ENCODE measurements around the gene CTR9.

The CTR9 gene

DNA sequence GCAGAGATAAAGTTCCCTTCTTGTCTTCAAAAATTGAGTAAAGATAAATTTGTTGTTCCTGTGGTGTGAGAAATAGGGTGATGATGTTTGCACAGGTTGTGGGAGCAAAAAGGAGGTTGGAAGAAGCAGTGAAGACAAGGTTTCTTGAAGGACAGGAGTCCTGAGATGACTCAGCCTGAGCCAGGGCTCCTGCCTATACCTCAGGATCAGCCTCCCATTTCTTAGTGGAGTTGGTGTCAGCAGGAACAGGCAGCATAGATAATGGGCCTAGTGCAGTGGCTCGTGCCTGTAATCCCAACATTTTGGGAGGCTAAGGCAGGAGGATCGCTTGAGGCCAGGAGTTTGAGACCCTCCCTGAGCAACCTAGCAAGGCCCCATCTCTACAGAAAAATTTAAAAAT is 29.0 kb downstream of the CTR9 start:
- DNase-seq (ENCODE audit: low read depth) = no peak

DNA sequence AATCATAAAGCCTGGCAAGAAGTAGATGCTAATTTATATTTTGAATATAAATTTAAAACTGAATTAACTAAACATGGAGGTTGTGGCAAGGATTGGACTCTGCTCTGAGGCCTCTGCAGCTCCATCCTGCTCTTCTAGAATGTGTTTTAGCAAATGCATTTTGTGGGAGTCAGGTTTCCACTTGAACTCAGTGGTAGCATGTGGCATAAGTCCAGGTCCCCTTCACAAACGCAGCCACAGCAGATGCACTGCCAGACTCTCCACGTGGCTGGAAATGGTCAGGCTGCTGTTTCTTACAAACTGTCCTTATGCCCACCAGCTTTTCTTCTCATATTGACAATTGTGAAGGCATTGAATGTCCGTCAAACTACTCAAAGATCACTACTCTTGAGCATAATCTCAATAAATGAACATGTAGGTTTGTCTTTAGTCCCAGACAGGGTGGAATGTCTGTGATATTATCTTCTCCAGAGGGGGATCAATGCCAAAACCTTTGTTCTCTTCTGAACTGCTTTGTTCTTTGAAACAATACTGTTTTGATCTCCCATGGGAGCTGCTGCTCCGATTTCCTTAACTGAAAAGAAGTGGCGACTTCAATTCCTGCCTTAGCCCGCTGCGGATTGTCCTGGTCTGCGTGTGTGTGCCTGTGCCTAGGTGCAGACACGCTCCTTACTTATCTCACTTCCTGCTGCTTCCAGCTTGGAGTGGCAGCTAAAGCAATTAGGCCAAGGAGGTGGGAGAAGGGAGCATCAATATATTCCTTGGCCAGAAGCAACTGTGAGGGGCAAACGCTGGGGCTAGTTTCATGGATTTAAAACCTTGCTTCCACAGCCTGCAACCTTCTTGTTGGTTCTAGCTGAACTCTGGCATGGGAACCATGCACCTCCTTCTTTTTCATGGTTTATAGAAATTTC is 33.4 kb downstream of the CTR9 start:
- DNase-seq (ENCODE audit: low read depth) = no peak

DNA sequence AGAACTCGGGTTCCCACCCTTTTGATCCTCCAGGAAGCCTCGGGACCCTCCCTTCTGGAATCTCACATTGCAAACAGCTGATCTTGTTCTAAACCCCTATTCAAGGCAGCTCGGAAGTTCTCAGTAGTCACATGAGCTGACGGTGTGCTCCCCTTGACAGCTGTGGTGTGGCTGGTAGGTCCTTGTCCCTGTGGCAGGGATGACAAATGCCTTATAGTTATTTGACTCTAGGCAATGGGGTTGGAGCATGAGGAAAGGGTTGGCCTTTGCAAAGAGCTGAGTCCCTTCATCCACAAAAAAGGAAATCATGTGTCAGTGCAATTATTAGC is 34.1 kb downstream of the CTR9 start:
- no peak for DNase-seq (ENCODE audit: low read depth)

DNA sequence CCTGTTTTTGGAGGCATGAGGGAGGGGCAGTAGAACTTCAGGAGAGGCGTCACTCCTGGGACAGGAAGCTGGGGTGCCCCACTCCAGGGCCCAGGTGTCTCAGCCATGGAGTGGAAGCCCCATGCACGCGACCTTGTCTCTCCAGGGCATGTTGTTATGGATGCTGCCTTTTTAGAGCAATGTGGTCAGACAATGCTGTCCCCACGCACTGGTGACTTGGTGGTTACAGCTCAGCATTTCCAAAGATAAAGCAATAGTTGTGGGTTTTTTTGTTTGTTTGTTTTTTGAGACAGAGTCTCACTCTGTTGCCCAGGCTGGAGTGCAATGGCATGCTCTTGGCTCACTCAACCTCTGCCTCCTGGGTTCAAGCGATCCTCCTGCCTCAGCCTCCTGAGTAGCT is 35.4 kb downstream of the CTR9 start:
- no peak for DNase-seq (ENCODE audit: low read depth)

DNA sequence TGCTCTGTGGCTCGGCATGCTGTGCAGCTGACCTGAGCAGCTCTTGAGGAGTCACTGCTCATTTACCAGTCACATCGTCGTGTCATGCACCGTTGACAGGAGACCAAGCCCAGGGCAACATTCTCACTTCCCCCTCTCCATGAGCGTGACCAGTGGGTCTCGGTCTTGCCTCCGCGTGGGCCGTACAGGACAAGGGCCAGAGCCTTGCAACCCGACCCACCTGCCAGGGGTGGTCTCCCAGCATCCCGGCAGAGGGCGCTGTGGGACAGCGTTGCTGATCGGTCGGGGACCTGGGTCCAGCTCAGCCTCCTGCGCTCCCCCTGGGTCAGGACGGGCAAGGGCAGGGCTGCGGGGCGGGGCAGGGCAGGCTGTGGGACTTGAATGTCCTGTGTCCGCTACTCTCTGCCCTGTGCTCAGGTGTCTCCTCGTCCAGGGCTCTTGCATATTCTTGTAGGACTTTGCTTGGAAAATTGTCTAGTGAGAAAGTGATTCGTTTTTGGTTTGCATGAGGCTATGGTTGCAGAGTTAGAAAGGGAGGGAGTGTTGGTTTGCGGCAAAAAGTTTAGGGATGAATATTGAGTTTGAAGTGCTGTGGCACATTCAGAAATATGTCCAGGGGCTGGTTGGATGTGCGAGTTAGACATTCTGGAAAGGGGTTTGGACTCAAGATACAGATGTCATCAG is 41.5 kb downstream of the CTR9 start:
- DNase-seq (ENCODE audit: low read depth) = peak; percentile 69

DNA sequence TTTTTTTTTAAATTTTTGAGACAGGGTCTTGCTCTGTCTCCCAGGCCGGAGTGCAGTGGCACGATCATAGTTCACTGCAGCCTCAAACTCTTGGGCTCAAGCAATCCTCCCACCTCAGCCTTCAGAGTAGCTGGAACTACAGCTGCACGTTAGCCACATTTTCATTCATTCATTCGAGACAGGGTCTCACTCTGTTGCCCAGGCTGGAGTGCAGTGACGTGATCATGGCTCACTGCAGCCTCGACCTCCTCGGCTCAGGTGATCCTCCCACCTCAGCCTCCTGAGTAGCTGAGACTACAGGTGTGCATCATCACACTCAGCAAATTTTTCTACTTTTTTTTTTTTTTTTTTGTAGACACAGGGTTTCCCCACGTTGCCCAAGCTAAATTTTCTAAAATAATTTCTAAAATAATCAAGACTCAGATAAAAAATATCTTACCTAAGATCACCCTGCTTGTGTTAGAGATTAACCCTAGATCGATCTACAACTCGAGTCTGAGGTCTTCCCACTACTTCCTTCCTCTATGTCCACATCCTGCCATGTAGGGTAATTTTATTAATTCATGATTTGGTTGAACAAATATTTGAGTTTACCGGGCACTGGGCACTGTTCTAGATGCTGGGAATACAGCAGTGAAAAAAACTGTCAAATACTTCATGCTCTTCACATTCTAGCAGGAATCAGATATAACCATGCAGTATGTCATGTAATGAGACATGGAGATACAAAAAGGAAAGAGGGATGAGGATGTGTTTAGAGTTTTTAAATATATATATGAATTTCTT is 42.6 kb downstream of the CTR9 start:
- no peak for DNase-seq (ENCODE audit: low read depth)

DNA sequence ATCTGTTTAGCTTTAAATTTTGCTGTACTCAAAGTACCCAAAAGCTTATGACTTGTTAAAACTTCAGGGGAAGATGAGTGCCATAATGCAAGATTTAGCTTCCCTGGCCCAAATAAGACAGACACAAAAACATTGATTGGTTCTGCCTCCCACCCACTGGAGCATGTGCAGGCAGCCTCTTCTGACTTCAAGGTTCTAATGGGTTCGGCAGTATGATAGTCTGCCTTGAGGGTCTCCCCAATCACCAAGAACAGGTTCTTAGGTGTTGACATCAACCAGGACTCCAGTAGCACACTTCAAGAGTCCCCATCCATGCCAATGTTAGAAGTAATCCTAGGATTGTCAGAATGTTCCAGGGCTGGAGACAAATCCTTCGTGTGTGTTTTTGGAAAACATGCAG is 45.1 kb downstream of the CTR9 start:
- DNase-seq (ENCODE audit: low read depth) = no peak

DNA sequence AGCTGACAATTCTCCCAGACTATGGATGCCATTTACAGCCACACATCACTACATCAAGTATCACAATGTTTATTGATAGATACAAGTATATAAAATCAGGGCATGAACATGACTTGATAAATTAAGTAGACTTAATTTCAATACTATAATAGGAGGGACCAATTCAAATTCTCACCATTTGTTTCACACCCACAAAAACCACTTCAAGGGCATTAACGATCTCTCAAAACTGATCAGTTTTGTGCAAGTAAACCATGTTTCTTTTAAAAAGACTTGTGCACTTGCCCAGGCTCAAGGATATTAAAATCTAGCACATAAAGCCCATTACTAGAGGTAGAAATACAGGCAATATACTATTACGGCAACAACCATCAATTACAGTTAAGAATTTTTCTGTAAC is 46.0 kb downstream of the CTR9 start:
- DNase-seq (ENCODE audit: low read depth) = no peak

DNA sequence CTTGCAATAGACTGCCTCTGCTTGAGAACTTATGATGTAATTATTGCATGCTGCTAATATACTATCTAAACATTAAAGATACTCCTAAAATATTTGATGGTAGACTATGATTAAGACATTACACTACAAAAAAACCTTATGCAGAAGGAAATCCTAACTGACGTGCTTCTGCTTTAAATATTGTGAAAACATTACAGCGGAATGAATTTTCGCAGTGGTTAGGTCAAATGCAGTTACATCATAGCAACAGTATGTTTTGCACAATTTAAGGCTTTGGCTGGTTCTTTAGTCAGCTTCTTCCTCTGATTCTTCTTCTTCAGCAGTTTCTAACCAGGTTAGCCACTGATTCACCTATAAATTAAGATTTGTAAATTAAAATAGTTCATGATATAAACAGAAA is 46.5 kb downstream of the CTR9 start:
- no peak for DNase-seq (ENCODE audit: low read depth)

DNA sequence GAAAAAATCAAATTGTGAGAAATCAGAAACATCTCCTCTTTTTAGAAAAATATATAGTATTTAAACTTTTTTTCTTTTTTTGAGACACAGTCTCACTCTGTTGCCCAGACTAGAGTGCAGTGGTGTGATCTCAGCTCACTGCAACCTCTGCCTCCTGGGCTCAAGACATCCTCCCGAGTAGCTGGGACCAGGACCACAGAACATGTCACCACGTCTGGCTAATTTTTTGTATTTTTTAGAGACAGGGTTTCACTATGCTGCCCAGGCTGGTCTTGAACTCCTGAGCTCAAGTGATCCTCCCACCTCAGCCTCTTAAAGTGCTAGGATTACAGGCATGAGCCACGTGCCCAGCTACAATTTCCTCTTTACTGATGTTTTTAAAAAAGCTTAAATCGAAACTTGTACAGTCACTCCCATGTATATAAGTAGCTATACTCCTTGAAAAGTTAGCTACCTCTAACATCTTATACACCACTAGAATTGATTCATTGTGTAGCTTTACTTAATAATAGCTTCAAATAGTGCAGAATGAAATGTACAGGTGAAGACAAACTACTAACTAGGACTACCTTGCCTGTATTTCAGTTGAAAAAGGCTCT is 47.4 kb downstream of the CTR9 start:
- no peak for DNase-seq (ENCODE audit: low read depth)

DNA sequence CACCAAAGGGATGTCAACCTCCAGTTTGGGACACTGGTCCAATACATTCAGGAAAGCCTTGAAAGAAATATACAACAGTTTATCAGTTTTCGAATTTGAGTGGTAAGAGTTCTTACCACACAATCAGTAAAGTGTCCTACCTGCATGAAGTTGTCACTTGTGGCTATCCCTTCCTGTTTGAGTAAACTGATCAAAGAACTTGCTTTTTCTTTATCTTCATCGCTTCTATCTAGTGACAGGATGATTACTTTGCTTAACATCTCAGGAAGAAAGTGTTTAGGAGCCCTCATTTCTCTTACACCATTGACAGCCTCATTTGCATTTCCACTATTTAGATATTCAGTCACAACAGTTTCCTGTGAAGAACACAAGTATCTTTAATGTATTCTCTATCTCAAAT is 49.2 kb downstream of the CTR9 start:
- no peak for DNase-seq (ENCODE audit: low read depth)

DNA sequence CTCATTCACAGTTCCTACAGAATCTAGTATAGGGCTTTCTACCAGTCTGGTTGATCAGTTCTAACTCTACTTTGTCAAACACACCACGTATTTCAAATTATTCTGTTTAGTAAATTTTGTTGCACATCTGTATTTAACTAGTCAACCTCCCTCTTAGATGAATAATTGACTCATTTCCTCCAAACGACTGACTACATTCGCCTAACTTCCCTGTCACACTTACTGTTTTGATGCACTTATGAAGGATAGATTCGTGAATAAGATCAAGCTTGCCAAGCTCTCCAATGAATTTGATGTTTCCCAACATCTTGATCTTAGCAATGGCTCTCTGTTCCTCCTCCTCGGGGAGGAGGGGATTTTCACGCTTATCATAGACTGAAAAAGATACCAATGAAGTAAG is 52.6 kb downstream of the CTR9 start:
- no peak for DNase-seq (ENCODE audit: low read depth)

DNA sequence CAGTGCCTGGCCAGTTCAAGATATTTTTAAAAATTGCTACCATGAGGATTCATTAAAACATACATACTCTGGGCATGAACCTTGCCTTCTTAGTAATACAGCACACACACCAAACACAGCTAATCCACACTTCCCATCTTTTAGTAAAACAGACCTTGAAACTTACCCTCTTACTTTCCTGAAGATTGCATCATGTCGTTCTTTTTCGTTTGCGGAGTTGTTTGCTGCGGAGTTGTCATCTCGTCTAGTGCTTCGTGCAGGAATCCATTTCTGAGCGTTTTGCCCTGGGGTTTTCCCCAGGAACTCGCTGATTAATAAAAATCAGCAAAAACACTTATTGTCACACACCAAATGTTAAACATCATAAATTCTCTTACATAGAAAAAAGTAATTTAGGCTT is 54.7 kb downstream of the CTR9 start:
- DNase-seq (ENCODE audit: low read depth) = no peak

DNA sequence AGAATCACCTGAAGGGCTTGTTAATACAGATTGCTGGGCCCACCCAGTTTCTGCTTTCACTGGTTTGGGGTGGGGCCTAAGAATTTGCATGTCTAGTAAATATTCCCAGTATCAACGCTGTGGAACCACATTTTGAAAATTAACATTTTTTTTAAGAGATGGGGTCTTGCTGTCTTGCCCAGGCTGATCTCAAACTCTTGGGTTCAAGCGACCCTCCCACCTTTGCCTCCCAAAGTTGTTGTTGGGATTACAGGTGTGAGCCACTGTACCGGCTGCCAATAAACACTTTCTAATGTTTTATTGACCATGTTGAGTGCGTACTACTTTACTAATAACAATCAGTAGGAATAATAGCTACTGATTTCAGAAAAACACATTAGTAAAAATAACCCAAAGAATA is 55.2 kb downstream of the CTR9 start:
- no peak for DNase-seq (ENCODE audit: low read depth)

DNA sequence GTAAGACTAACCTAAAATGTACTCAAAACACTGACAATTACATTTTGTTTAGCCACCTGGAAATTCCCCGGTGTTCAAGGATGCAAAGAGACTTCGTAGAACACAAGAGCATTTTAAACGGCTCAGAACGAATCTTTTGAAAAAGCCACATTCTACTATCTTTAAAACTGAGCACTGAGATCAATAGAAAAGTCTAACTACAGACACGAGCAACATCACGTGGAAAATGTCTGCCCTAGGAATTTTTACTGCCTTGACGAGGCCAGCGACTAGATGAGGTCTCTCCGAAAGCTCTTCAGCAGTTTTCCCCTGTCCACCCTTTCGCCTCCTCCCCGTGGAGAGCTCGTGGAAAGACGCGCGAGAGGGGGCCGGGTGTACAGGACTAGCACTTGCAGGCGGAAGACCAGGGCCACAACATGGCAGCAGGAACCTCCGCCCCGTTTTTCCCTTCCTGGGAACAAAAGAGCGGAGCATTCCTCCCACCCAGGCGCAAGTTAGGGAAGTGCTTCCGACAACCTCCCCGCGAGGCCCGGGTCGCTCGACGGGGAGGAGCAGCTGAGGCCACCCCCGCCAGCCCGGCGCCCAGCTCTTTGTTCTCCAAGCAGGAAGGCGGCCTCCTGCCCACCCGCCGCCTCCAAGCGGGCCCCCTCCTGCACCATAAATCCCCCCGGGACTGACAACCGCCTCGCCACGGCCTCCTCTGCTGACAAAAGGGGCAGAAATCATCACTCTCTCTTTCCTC is 56.6 kb downstream of the CTR9 start:
- peak; percentile 38 for DNase-seq (ENCODE audit: low read depth)

DNA sequence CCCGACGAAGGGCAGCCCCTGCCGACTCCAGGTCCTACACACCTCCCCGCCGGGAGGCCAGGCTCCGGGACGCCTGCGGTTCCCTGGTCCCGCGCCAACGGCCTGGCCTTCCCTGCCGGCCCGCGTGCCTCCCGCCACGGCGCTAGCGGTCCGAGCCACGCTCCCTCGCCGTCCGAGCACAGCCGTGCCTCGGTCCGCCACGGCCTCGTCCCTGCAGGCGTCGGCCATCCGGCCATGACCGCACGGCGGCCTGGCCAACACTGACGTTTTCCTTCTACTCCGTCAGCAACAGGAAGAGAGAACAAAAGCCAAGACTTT is 57.1 kb downstream of the CTR9 start:
- no peak for DNase-seq (ENCODE audit: low read depth)

DNA sequence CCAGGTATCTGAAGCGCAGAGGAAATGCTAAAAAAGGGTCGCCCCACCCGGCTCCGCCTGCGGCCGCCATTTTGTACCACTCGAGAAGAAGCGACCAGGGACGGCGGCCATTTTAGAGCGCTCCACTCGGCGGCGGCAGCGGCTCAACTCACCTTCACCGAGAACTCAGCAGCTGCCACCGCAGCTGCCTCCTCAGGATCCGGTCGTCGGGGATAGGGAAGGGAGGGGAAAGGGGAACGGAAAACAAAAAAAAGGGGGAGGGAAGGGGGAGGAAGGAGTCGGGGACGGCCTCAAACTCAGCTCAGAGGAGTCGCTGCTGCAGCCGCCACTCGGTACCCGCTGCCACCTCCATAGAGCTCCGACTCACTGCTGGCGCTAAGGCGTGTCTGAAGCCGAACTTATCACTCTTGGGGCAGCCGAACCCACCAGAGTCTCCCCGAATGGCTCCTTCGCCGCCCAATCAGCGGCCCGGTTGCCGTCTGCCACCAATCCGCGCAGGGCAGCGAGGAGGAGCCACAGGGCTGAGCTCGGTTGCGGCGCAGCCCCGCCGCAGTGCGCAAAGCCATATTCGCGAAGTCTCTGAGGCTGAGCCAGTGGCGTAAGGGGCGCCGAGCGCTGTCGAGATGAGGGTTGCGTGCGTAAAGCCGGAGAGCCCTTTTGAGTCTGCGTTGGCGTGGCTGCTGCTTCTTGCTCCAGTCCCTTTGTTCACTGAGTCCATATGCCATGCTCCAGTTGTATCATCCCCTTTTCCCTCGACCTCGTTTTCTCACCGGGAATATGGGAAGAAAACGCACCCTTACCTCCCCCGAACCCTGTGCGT is 57.7 kb downstream of the CTR9 start, which contains the start of gene EIF4G2:
TSS of gene EIF4G2 (minus strand) at position 374 of the 820 bp plus-strand sequence.
- peak; percentile 97 for DNase-seq (ENCODE audit: low read depth)

DNA sequence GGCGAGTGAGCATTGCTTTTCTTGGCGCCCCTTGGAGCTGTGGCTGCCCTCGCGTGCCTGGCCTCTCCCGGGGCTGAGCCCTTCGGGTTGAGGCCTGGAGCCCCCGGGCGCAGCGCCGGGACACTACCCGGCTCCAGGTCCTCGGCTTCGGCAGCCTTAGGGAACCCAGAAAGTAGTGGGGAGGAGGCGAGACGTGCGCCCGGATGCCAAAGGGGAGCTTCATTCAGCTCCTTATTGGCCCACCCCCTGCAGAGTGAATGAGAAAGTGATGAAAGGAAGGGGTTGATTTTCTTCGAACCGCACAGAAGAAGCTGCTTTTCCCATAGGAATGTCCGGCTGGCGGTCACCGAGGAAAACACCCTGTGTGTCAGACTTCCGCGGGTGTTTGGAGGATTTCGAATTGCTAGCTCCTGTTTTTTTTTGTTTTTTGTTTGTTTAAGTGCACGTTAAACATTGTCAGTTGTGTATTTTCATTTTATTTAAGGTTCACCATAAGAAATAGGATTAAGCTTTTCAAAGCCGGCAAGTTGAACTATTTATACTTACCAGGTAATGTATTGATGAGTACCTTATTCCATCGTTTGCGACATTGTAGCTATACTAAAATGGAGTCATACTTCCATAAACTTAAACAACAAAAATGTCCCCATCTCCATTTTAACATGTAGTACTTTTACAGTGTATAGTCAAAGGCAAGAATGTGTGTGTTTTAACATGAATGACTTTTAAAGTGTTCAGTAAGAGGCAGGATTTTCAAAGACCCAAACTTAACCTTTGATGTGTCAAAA is 58.5 kb downstream of the CTR9 start:
- DNase-seq (ENCODE audit: low read depth) = peak; percentile 27

DNA sequence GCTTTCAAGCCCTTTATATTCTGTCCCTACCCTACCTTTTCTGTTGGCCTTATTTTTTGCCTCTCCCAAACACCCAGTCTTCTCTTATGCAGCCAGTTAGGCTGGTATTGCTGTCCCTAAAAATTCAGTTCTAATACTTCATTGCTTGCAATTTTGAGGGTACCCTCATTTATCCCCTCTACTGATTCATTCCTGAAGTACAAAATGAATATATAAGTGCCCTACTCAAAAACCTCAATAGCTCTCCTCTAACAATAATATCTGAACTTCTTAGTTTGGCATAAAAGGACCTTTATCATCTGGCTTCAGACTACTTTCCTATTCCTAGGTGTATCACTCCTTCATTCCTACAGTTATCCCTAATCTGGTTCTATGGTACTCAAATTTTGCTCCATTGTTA is 62.9 kb downstream of the CTR9 start:
- no peak for DNase-seq (ENCODE audit: low read depth)

DNA sequence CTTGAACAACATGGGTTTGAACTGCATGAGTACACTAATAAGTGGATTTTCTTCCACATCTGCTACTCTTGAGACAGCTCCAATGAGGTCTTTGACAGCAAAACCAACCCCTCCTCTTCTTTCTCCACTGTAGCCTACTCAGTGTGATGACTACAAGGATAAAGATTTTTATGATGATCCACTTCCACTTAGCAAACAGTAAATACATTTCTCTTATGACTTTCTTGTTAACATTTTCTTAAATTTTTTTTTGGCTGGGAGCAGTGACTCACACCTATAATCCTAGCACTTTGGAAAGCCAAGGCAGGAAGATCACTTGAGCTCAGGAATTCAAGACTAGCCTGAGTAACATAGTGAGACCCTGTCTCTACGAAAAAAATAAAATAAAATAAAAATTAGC is 67.5 kb downstream of the CTR9 start:
- no peak for DNase-seq (ENCODE audit: low read depth)
